Right renal cortex interstitium (tissue), 3 donors: Measurements from ENCODE around the gene SORL1. TPM values are rescaled to one million over a fixed set of nuclear protein-coding genes. Genes with fewer than 3 reads are reported as not detected.
"Not testable (repeated sequence)": the region's sequence is repeated elsewhere in the genome, so short reads cannot be mapped to it uniquely, and the experiment has no call there.

Experiments used
- DNase-seq, 3 donors: peaks; one replicate each; pipeline ENCODE4 v3.0.0-alpha.2; 2013; ENCODE audit warnings: low read depth in 3 of 3, low spot score in 2 of 3
- polyA plus RNA-seq, 3 donors: library from polyadenylated mRNA; unstranded; fragments of 120-200 nt; gene quantifications; one replicate each; pipeline ENCODE4 v1.2.1, GENCODE V29; 2013; ENCODE audit not compliant: insufficient read length in 3 of 3

SORL1 gene
- polyA plus RNA-seq, 3 donors: 34.7 to 53.5 (median 36.9) TPM

DNA sequence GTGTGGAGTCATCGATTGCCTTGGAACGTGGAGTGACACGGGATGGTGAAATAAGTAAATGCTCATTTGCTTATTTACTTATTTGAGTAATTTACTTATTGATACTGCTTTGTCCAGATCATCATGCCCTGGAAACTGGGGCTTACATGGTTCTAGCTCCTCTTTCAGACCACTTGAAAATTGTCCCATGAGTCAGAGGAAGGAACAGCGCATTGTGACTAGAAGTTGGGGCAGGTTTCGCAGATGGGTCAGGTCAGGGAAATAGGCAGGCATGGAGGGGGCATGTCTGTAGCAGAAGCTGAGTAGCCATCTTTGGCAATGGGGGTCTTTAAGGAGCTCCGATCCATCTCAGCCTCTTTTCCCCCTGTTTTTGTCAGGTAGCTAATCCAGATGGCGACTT lies 104.8 kb downstream of the SORL1 start:
- DNase-seq: no peak

DNA sequence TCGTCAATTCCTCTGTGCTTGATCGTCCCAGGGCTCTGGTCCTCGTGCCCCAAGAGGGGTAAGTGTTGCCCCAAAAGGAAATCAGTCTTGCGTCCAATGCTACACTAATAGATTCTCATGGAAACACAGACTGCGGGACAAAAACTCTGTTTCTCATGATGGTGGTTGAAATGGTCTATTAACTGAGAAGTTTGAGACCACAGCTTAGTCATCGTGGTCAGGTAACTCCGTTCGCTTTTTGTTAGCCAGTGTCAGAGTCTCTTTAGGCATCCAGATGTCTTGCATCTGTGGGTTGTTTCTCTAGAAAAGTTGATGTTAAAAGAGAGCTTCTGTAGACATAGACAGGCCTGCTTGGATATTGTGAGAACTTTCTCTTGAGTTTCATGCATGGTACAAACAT lies 105.2 kb downstream of the SORL1 start:
- DNase-seq: no peak

GRCh38 chr11:121559606-121560200 lies 107.6 kb downstream of the SORL1 start:
- no peak for DNase-seq

DNA sequence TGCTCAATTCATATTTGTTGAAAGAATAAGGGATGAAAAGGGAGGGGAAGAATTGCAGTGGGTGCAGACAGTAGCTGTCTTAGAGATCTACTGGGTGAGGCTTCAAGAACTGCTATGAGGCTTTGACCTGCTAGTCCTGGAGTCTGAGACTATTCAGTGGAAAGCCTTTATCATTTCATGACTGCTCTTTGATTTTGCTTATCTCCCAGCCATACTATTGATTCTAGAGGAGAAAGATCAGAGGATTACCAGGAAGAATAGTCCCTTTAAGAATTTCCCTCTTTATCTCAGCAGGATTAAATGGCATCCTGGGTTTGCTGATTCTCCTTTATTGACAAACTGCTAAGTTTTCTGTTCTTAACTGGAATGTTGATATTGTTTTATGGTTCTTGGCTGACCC lies 108.1 kb downstream of the SORL1 start:
- DNase-seq: no peak

GRCh38 chr11:121561240-121561639 lies 109.1 kb downstream of the SORL1 start:
- DNase-seq: no peak

- no peak for DNase-seq
These were observed 109.6 kb downstream of the SORL1 start for GRCh38 chr11:121561716-121562115.

DNA sequence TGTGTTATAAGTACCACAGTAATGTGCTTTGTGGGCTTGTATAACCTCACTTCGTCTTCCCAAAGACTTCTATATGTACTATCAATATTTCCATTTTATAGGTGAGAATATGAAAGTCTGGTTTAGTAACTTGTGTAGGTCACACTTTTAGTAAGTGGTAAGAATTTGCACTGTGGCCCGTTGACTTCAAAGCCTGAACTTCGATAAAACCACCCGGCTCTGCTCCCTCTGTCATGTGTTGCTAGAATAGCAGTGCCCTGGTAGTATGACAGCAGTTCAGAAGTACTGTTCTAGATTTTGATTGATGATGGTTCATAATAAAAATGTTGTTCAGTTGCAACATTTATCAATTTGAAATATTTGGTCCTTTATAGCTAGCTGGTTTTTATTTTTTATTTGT lies 110.9 kb downstream of the SORL1 start:
- DNase-seq: no peak

GRCh38 chr11:121563900-121564822 lies 112.0 kb downstream of the SORL1 start:
- no peak for DNase-seq

- DNase-seq: no peak
These were observed 113.0 kb downstream of the SORL1 start for GRCh38 chr11:121564948-121565684.

DNA sequence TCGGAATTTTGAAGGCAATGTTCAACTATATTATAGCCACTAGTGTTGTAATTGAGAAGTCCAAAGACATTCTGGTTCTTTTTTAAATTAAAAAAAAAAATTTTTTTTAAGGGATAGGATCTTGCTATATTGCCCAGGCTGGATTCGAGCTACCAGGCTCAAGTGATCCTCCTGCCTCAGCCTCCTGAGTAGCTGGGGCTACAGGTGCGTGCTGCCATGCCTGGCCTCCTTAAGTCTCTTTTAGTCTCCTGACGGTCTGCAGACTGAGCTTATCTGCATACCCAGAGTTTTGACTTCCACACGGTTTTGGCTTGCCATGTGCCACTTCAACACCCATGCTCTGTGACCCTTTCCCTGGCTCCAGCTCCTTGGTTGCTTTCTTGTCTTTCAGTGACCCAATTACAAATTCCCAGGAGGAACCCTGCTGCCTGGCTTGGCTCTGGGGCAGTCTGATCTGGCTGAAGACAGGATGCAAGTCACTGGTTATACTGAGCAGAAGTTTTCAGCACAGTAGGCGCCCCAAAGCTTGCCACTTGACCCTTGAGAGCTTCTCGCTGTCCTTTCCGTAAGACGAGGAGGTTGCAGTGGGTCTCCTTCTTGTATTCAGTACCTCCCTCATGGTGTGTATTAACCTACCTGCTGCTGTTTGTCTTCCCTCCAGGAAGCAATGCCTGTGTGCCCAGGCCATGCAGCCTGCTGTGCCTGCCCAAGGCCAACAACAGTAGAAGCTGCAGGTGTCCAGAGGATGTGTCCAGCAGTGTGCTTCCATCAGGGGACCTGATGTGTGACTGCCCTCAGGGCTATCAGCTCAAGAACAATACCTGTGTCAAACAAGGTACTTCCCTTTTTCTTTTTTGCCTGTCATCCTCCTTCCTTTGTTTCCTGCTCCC lies 114.4 kb downstream of the SORL1 start:
- no peak for DNase-seq

- no peak for DNase-seq
These were observed 115.9 kb downstream of the SORL1 start for GRCh38 chr11:121567995-121568394.

GRCh38 chr11:121569332-121570299 lies 117.5 kb downstream of the SORL1 start:
- DNase-seq: not testable (repeated sequence)

DNA sequence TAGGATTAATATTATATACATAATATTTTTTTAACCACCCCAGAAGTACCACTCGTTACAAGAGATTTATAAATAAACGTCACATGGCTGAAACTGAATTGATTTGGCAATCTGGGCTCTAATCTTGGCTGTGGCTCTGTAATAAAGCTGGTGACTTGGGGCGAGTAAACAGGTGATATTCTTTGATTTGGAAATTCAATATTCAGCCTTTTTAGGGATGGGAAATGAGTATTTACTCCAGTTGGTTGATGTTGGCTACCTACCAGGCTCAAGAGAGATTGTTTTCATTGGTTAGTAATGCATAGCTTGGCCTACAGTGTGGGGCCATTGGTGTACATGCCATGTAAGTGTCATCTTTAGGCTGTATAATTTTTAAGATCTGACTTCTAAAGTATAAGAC lies 118.3 kb downstream of the SORL1 start:
- DNase-seq: no peak

GRCh38 chr11:121571506-121571905 lies 119.4 kb downstream of the SORL1 start:
- DNase-seq: no peak

- no peak for DNase-seq
These were observed 120.5 kb downstream of the SORL1 start for GRCh38 chr11:121572571-121573059.

- no peak for DNase-seq
These were observed 122.7 kb downstream of the SORL1 start for GRCh38 chr11:121574801-121575200.

DNA sequence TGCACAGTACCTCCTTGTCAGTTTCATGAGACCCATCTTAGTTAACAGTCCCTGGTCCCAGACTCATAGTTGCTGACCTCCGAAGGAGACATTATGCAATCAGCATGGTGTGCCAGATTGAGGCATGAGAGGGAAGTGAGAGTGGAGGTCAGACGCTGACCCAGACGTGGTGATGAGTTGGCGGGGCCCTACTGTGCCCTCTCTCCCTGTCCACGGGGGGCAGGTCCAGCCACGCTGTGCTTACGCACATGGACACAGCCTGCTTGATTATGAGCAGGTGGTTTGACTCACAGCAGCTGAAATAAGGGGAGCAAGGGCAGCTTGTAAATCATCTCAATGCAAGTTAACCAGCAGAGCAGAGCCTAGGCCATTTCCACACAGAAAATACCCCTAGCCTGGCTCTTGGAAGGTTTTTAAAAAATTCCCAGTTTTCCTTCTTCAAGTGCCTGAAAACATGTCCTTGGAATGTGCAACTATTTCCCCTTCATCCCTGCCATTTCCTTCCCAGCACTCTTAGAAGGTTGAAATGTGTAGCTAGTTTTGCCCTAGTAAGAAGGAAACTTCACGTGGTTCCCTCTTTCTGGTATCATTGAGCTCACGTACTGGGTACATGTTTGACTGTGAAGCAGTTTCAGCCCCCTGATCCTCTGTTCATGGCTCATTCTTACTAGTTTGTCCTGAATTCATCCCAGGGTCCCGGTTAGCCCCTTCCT lies 123.3 kb downstream of the SORL1 start:
- peak in 1 of 3 donors; percentile 45 for DNase-seq

- DNase-seq: no peak
These were observed 123.8 kb downstream of the SORL1 start for GRCh38 chr11:121575963-121576290.

GRCh38 chr11:121576531-121576930 lies 124.4 kb downstream of the SORL1 start:
- DNase-seq: no peak
